MM.1S (cell line): ENCODE measurements around the gene RPUSD4.

Source experiments
- DNase-seq: peaks from one replicate; pipeline ENCODE4 v3.0.0-alpha.2; 2015
- H2AFZ ChIP-seq: fragments of 300-600 bp; sonication (generic); 2 replicates; pipeline ENCODE4 v1.6.0; 2016; ENCODE audit warnings: antibody characterized with exemption, low read length
- H3F3A ChIP-seq: fragments of 300-600 bp; sonication (generic); 2 replicates; pipeline ENCODE4 v1.6.1; 2016; ENCODE audit warnings: mild to moderate bottlenecking, antibody characterized with exemption, low read length, moderate library complexity, mixed read lengths; ENCODE audit not compliant: insufficient read depth
- H3K27ac ChIP-seq: fragments of 300-600 bp; sonication (generic); 2 replicates; pipeline ENCODE4 v1.5.1; 2016; ENCODE audit warnings: mild to moderate bottlenecking, low read length
- H3K27me3 ChIP-seq: fragments of 300-600 bp; sonication (generic); replicated peaks from 2 replicates; pipeline ENCODE4 v1.6.0; 2016; ENCODE audit warnings: low read length; ENCODE audit not compliant: insufficient read depth
- H3K36me3 ChIP-seq: fragments of 300-600 bp; sonication (generic); replicated peaks from 2 replicates; pipeline ENCODE4 v1.6.1; 2016; ENCODE audit warnings: mild to moderate bottlenecking, low read length, mixed read lengths; ENCODE audit not compliant: insufficient read depth
- H3K4me1 ChIP-seq: fragments of 300-600 bp; sonication (generic); 2 replicates; pipeline ENCODE4 v1.6.1; 2016; ENCODE audit warnings: low read length, mixed read lengths
- H3K4me2 ChIP-seq: fragments of 300-600 bp; sonication (generic); 2 replicates; pipeline ENCODE4 v1.6.0; 2016; ENCODE audit warnings: low read depth, low read length
- H3K4me3 ChIP-seq: fragments of 300-600 bp; sonication (generic); 2 replicates; pipeline ENCODE4 v1.5.1; 2016; ENCODE audit warnings: low read length, mixed read lengths
- H3K79me2 ChIP-seq: fragments of 300-600 bp; sonication (generic); 2 replicates; pipeline ENCODE4 v1.6.1; 2016; ENCODE audit warnings: mixed run types, low read length, mixed read lengths
- H3K9ac ChIP-seq: fragments of 300-600 bp; sonication (generic); 2 replicates; pipeline ENCODE4 v1.6.1; 2016; ENCODE audit warnings: low read length, mixed read lengths
- H3K9me2 ChIP-seq: fragments of 300-600 bp; sonication (generic); replicated peaks from 2 replicates; pipeline ENCODE4 v1.6.1; 2016; ENCODE audit warnings: mild to moderate bottlenecking, low read length, mixed read lengths; ENCODE audit not compliant: insufficient read depth
- H3K9me3 ChIP-seq: fragments of 300-600 bp; sonication (generic); replicated peaks from 2 replicates; pipeline ENCODE4 v1.6.1; 2016; ENCODE audit warnings: mild to moderate bottlenecking, low read length, mixed read lengths; ENCODE audit not compliant: insufficient read depth
- H4K20me1 ChIP-seq: fragments of 300-600 bp; sonication (generic); 2 replicates; pipeline ENCODE4 v1.6.1; 2016; ENCODE audit warnings: mild to moderate bottlenecking, low read length, moderate library complexity, mixed read lengths; ENCODE audit not compliant: insufficient read depth
- EZH2 ChIP-seq: fragments of 300-600 bp; sonication (generic); optimal IDR thresholded peaks from 2 replicates; pipeline ENCODE3; 2017; ENCODE audit warnings: low read depth, mild to moderate bottlenecking, antibody characterized with exemption, low read length, mixed read lengths
- EZH2phosphoT487 ChIP-seq: fragments of 300-600 bp; sonication (generic); IDR thresholded peaks from 2 replicates; pipeline ENCODE4 v1.6.1; 2018; ENCODE audit warnings: antibody characterized with exemption, low read length
- TF ChIP-seq, protein P1 (sequence below): fragments of 300-600 bp; sonication (generic); IDR thresholded peaks from 2 replicates; pipeline ENCODE4 v1.5.1; 2016; ENCODE audit warnings: antibody characterized with exemption, low read length, mixed read lengths

RPUSD4 gene

DNA sequence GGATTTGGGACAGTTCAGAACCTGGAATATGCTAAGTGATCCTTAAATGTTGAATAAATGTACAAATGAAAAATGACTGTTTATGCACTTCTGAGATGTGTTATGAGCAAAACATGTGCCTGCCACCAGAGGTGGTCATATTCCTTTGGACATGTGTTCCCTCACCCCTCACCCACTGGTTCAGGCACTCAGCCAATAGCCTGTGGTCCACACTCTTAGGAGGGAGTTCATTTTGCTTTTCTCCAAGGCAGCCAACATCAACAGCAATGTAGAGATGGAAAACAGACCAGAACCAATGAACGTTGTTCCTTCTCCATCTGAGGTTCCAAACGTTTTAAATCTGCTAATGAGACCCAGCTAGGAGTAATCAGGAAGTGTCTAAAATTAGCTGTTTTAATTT lies 44.0 kb downstream of the RPUSD4 start:
- TF ChIP-seq, protein P1, sequence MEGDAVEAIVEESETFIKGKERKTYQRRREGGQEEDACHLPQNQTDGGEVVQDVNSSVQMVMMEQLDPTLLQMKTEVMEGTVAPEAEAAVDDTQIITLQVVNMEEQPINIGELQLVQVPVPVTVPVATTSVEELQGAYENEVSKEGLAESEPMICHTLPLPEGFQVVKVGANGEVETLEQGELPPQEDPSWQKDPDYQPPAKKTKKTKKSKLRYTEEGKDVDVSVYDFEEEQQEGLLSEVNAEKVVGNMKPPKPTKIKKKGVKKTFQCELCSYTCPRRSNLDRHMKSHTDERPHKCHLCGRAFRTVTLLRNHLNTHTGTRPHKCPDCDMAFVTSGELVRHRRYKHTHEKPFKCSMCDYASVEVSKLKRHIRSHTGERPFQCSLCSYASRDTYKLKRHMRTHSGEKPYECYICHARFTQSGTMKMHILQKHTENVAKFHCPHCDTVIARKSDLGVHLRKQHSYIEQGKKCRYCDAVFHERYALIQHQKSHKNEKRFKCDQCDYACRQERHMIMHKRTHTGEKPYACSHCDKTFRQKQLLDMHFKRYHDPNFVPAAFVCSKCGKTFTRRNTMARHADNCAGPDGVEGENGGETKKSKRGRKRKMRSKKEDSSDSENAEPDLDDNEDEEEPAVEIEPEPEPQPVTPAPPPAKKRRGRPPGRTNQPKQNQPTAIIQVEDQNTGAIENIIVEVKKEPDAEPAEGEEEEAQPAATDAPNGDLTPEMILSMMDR = no peak
- no peak for DNase-seq
- no peak overlapping the region for H3K4me2 ChIP-seq

DNA sequence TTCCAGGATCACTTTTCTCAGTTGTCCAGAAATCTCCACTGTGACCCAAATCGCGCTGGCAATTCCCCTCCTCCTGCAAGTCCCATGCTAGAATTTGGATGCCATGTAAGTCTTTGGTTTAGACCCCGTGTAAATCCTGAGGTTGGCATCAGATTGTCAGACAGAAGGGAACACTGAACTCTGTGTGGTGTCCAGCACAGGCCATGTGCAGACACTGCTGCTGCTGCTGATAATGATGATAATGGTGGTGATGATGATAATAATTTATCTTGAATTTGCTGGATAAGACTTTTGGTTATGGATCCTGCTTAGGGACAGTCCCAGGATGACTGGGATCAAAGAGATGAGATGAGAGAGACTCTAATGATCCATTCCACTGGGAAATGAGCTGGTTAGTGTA lies 45.0 kb downstream of the RPUSD4 start:
- H3K27me3 ChIP-seq = no peaks in the 10 kb centered on the region
- H3K4me1 ChIP-seq = no peaks in the 10 kb centered on the region
- no peaks in the 10 kb centered on the region for H3F3A ChIP-seq
- no peak overlapping the region for H3K4me3 ChIP-seq
- TF ChIP-seq, protein P1 = no peak
- TF ChIP-seq EZH2phosphoT487 (no peak), EZH2 (no peak)
- H4K20me1 ChIP-seq = no peaks in the 10 kb centered on the region
- no peak overlapping the region for H2AFZ ChIP-seq
- no peak overlapping the region for H3K9ac ChIP-seq
- no peak overlapping the region for H3K4me2 ChIP-seq
- no peaks in the 10 kb centered on the region for H3K79me2 ChIP-seq
- H3K9me3 ChIP-seq = no peaks in the 10 kb centered on the region
- H3K27ac ChIP-seq = no peak overlapping the region
- no peaks in the 10 kb centered on the region for H3K36me3 ChIP-seq
- no peak for DNase-seq
- H3K9me2 ChIP-seq = no peaks in the 10 kb centered on the region

More for the DNA sequence above, 44.0 kb downstream of the RPUSD4 start:
- Histone ChIP-seq H3K9me3 (no peaks in the 10 kb centered on the region), H2AFZ (no peak overlapping the region), H3K27me3 (no peaks in the 10 kb centered on the region), H4K20me1 (no peaks in the 10 kb centered on the region), H3K9ac (no peak overlapping the region), H3F3A (no peaks in the 10 kb centered on the region), H3K79me2 (no peaks in the 10 kb centered on the region), H3K27ac (no peak overlapping the region), H3K4me3 (no peak overlapping the region), H3K4me1 (peaks cover under 1% of the 10 kb centered on the region; the same call in 1 of the 2 replicates), H3K36me3 (no peaks in the 10 kb centered on the region), H3K9me2 (no peaks in the 10 kb centered on the region)

DNA sequence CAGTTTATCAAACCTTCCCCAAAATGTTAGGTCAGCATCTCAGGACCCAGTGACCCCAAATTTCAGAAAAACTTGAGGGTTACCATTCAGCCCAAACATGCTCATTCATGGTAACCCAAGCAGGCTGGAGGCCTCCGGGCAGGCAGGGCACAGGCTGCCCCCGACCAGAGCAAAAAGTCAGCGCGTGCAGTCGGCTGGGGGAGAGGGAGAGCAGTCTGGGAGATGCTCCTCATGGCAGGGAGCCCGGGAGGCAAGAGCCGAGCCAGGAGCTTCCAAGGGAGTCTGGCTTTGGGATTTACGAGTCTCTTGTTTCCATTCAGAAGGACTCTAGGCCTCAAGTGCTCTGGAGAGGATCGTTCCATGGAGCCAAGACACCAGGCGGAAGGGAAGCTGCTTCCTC lies 45.7 kb downstream of the RPUSD4 start:
- Histone ChIP-seq H3K36me3 (no peaks in the 10 kb centered on the region), H3K4me3 (no peak overlapping the region), H3K9ac (no peak overlapping the region), H3K27ac (no peak overlapping the region), H4K20me1 (no peaks in the 10 kb centered on the region), H3F3A (no peaks in the 10 kb centered on the region), H3K79me2 (no peaks in the 10 kb centered on the region), H3K9me2 (no peaks in the 10 kb centered on the region), H3K27me3 (no peaks in the 10 kb centered on the region), H3K4me1 (no peaks in the 10 kb centered on the region), H3K4me2 (no peak overlapping the region), H2AFZ (no peak overlapping the region), H3K9me3 (no peaks in the 10 kb centered on the region)
- no peak for TF ChIP-seq EZH2
- TF ChIP-seq, protein P1 = no peak
- no peak for TF ChIP-seq EZH2phosphoT487
- DNase-seq = no peak

DNA sequence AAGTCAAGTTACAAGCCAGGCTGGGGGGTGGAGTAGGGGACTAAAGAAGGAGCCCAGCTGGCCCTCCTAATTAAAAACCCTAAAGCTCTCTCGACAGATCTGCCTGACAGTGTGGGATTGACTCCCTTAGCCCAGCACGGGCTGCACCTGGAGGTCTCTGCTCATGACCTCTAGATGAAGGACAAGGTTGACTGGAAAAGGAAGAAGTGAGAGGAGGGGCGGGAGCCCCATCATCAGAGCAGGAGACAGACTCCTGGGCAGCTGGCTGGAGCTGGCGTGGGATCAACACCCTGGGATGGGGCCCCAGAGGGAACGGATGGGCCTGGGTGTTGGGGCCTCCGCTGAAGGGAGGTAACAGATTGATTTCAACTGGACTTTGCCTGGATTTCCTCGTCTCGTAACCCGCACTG lies 46.1 kb downstream of the RPUSD4 start:
- Histone ChIP-seq H3K4me3 (no peak overlapping the region), H3K9me2 (no peaks in the 10 kb centered on the region), H3K27me3 (no peaks in the 10 kb centered on the region), H4K20me1 (no peaks in the 10 kb centered on the region), H3K27ac (no peak overlapping the region), H3K79me2 (no peaks in the 10 kb centered on the region), H3K9me3 (no peaks in the 10 kb centered on the region), H3F3A (no peaks in the 10 kb centered on the region), H2AFZ (no peak overlapping the region), H3K4me2 (no peak overlapping the region), H3K36me3 (no peaks in the 10 kb centered on the region), H3K4me1 (no peaks in the 10 kb centered on the region), H3K9ac (no peak overlapping the region)
- no peak for DNase-seq
- TF ChIP-seq EZH2phosphoT487 (no peak), EZH2 (no peak)
- TF ChIP-seq, protein P1 = no peak
